Medulla oblongata (tissue), 1 donor: Measurements from ENCODE around the gene BRD3OS.

Source experiments
- DNase-seq: peaks from one replicate; pipeline ENCODE4 v3.0.0-alpha.2; 2015; ENCODE audit errors: extremely low spot score

Gene BRD3OS

GRCh38 chr9:134024828-134025605 lies at the start of gene BRD3OS:
TSS of gene BRD3OS (plus strand) at chr9:134025481. CDS start at chr9:134026748, 1,267 bp downstream.
- DNase-seq: peak; percentile 99

- no peak for DNase-seq
Measured at GRCh38 chr9:133975511-133975910, 49.8 kb upstream of the BRD3OS start.

GRCh38 chr9:133976191-133976861 lies 49.0 kb upstream of the BRD3OS start:
- DNase-seq: no peak

GRCh38 chr9:133976887-133977286 lies 48.4 kb upstream of the BRD3OS start:
- DNase-seq: no peak

- DNase-seq: no peak
Measured at GRCh38 chr9:133977421-133978201, 47.7 kb upstream of the BRD3OS start.

GRCh38 chr9:133978226-133978898 lies 46.9 kb upstream of the BRD3OS start:
- DNase-seq: no peak

GRCh38 chr9:133978899-133979272 lies 46.4 kb upstream of the BRD3OS start:
- no peak for DNase-seq

- no peak for DNase-seq
Measured at GRCh38 chr9:133979273-133979920, 45.9 kb upstream of the BRD3OS start.

GRCh38 chr9:133979921-133980863 lies 45.1 kb upstream of the BRD3OS start:
- DNase-seq: no peak

- no peak for DNase-seq
Measured at GRCh38 chr9:133980864-133981588, 44.3 kb upstream of the BRD3OS start.

GRCh38 chr9:133981589-133981957 lies 43.7 kb upstream of the BRD3OS start:
- DNase-seq: no peak

GRCh38 chr9:133981958-133982681 lies 43.2 kb upstream of the BRD3OS start:
- DNase-seq: no peak

GRCh38 chr9:133982971-133983720 lies 42.1 kb upstream of the BRD3OS start:
- no peak for DNase-seq

- DNase-seq: no peak
Measured at GRCh38 chr9:133986061-133986460, 39.2 kb upstream of the BRD3OS start.

GRCh38 chr9:133986774-133987445 lies 38.4 kb upstream of the BRD3OS start:
- DNase-seq: no peak

- DNase-seq: no peak
Measured at GRCh38 chr9:133987446-133987788, 37.9 kb upstream of the BRD3OS start.

GRCh38 chr9:133987946-133988665 lies 37.2 kb upstream of the BRD3OS start:
- DNase-seq: no peak
